Body of pancreas (tissue), 4 donors: ENCODE results near the gene MFRP. TPM values are rescaled to one million over a fixed set of nuclear protein-coding genes. Genes with fewer than 3 reads are reported as not detected.

Experiments
- ATAC-seq: fragments of 150-250 bp; one replicate; pipeline ENCODE4 v1.9.1; 2016
- DNase-seq, 4 donors: peaks; one replicate each; pipeline ENCODE4 v3.0.0-alpha.2; 2019
- H3K27ac ChIP-seq, 4 donors: fragments of 200-600 bp; sonication (generic); 1 replicate in 3 of 4; 2 replicates in 1 of 4; pipeline versions ENCODE4 v1.5.1 to v1.6.1; 2016 to 2019; ENCODE audit warnings: mild to moderate bottlenecking in 1 of 4, mixed read lengths in 1 of 4, moderate library complexity in 1 of 4
- H3K27me3 ChIP-seq, 2 donors: fragments of 200-600 bp; sonication (generic); one replicate each; pipeline ENCODE4 v1.6.0; 2016; ENCODE audit warnings: mild to moderate bottlenecking in 1 of 2
- H3K36me3 ChIP-seq, 2 donors: fragments of 200-600 bp; sonication (generic); replicated peaks in 1 of 2; 2 replicates each; pipeline ENCODE4 v1.5.1; 2016; ENCODE audit warnings: low read depth in 2 of 2; ENCODE audit not compliant: insufficient read depth in 1 of 2
- H3K4me1 ChIP-seq: fragments of 200-600 bp; sonication (generic); one replicate; pipeline ENCODE4 v1.6.0; 2016
- H3K4me3 ChIP-seq, 2 donors: fragments of 200-600 bp; sonication (generic); 1 replicate in 1 of 2; 2 replicates in 1 of 2; pipeline ENCODE4 v1.5.1; 2016 to 2019
- H3K9me3 ChIP-seq, 3 donors: fragments of 200-600 bp; sonication (generic); 1 replicate in 2 of 3; 2 replicates in 1 of 3; pipeline ENCODE4 v1.5.1; 2016
- CTCF ChIP-seq, 7 experiments: fragments of 450-650 bp in 4 of 7; fragments of 200-600 bp in 3 of 7; sonication (generic) in 3 of 7; IDR thresholded peaks; one replicate each; pipeline ENCODE4 v1.5.1; 2016 to 2019; ENCODE audit warnings: antibody characterized with exemption in 7 of 7
- POLR2A ChIP-seq, 3 donors: fragments of 450-650 bp; IDR thresholded peaks; one replicate each; pipeline ENCODE4 v1.6.1; 2016; ENCODE audit warnings: antibody characterized with exemption in 3 of 3, mild to moderate bottlenecking in 2 of 3
- WGBS, 2 donors: methylation state at CpG; one replicate each; pipeline ENCODE4 v1.1.5; 2017; 5-methylcytosine and 5-hydroxymethylcytosine counted together
- intact Hi-C: fragments of 100-400 bp; cut with DNase I; formaldehyde crosslinking; loops from one replicate; pipeline ENCODE4 v1.15.1; 2023
- total RNA-seq, 2 donors: library from RNA; depleted of rRNA; stranded (reverse); fragments of >200 nt; gene quantifications; one replicate each; pipeline ENCODE4 v1.1.0, GENCODE V29; 2016

The MFRP gene
- total RNA-seq, 2 donors from 2014 or later: 0.52 TPM; not detected in 1

GRCh38 chr11:119340335-119341221, 5.9 kb downstream of the MFRP start, which contains the start of gene C1QTNF5:
C1QTNF5 (minus strand) TSS chr11:119340883; CDS start chr11:119340397, 486 bp downstream.
- Histone ChIP-seq H3K27me3 (no peaks in the 10 kb centered on the region), H3K9me3 (no peaks in the 10 kb centered on the region), H3K36me3 (no peaks in the 10 kb centered on the region), H3K4me3 (no peak within 1 kb of the TSS), H3K27ac (peak within 1 kb of the TSS; percentile 69 to 85 (median 77)), H3K4me1 (peaks cover 43% of the 10 kb centered on the region)
- intact Hi-C loops: no loop called here
- peak; percentile 54 for ATAC-seq
- TF ChIP-seq CTCF (IDR thresholded peaks at IDR 0.05) (peak in 1 of 7 experiments; percentile 3), POLR2A (IDR thresholded peaks at IDR 0.05) (peak in 2 of 3 donors; percentile 50 to 57)
- 20 to 41% methylated on average over 23 to 51 of the region's 53 CpGs for WGBS, 2 donors
- peak; percentile 70 to 87 (median 80) for DNase-seq

GRCh38 chr11:119339589-119340334, 6.7 kb downstream of the MFRP start:
- Histone ChIP-seq H3K9me3 (no peaks in the 10 kb centered on the region), H3K27me3 (no peaks in the 10 kb centered on the region), H3K36me3 (no peaks in the 10 kb centered on the region), H3K4me3 (no peak overlapping the region), H3K27ac (peak overlapping the region; percentile 69 to 85 (median 77)), H3K4me1 (peaks cover 51% of the 10 kb centered on the region)
- WGBS, 2 donors: 11 to 20% methylated on average over 1 to 46 of the region's 86 CpGs
- TF ChIP-seq POLR2A (IDR thresholded peaks at IDR 0.05) (peak in 1 of 3 donors; percentile 7), CTCF (IDR thresholded peaks at IDR 0.05) (peak; percentile 73 to 92 (median 82))
- DNase-seq (peak; percentile 69 to 79 (median 72)), ATAC-seq (peak; percentile 62)
- intact Hi-C loops: loop anchor here (5.0 kb wide), 1 partner anchor 38 kb away; no protein-coding TSS in a partner anchor

GRCh38 chr11:119338965-119339588, 7.4 kb downstream of the MFRP start:
- H3K36me3 ChIP-seq: no peaks in the 10 kb centered on the region
- intact Hi-C loops: loop anchor here (5.0 kb wide), 1 partner anchor 38 kb away; no protein-coding TSS in a partner anchor
- no peaks in the 10 kb centered on the region for H3K27me3 ChIP-seq
- DNase-seq: peak in 1 of 4 donors; percentile 38
- TF ChIP-seq CTCF (IDR thresholded peaks at IDR 0.05) (no peak), POLR2A (IDR thresholded peaks at IDR 0.05) (no peak)
- no peaks in the 10 kb centered on the region for H3K9me3 ChIP-seq
- peaks cover 52% of the 10 kb centered on the region for H3K4me1 ChIP-seq
- no peak for ATAC-seq
- no peak overlapping the region for H3K4me3 ChIP-seq
- WGBS, 2 donors: 64 to 70% methylated on average over 8 to 11 of the region's 11 CpGs
- H3K27ac ChIP-seq: peak overlapping the region in 3 of 4 donors; percentile 69 to 85 (median 75)

GRCh38 chr11:119338318-119338890, 8.1 kb downstream of the MFRP start:
- Histone ChIP-seq H3K4me3 (no peak overlapping the region), H3K4me1 (peaks cover 56% of the 10 kb centered on the region), H3K27me3 (no peaks in the 10 kb centered on the region), H3K9me3 (no peaks in the 10 kb centered on the region), H3K27ac (peak overlapping the region in 1 of 4 donors; percentile 18), H3K36me3 (no peaks in the 10 kb centered on the region)
- TF ChIP-seq POLR2A (IDR thresholded peaks at IDR 0.05) (no peak), CTCF (IDR thresholded peaks at IDR 0.05) (peak; percentile 55 to 82 (median 74))
- WGBS, 2 donors: 16 to 20% methylated on average over 17 of the region's 17 CpGs
- peak; percentile 68 to 75 (median 72) for DNase-seq
- peak; percentile 23 for ATAC-seq
- intact Hi-C loops: loop anchor here (5.0 kb wide), 1 partner anchor 39 kb away; no protein-coding TSS in a partner anchor
